ACC112 (cell line): ENCODE data around the gene GIGYF2.

ENCODE experiments used
- H2AFZ ChIP-seq: fragments of 200-600 bp; sonication (generic); one replicate; pipeline ENCODE4 v1.6.0; 2017; ENCODE audit warnings: antibody characterized with exemption, low read length; ENCODE audit not compliant: unreplicated experiment
- H3K27ac ChIP-seq: fragments of 200-600 bp; sonication (generic); 2 replicates; pipeline ENCODE4 v1.5.1; 2014; ENCODE audit warnings: low read depth, mild to moderate bottlenecking, antibody characterized with exemption, low read length, moderate library complexity
- H3K27me3 ChIP-seq: fragments of 200-600 bp; sonication (generic); 2 replicates; pipeline ENCODE4 v1.6.1; 2014; ENCODE audit warnings: mild to moderate bottlenecking, antibody characterized with exemption, low read length, moderate library complexity, mixed read lengths; ENCODE audit not compliant: insufficient read depth
- H3K36me3 ChIP-seq: fragments of 200-600 bp; sonication (generic); 2 replicates; pipeline ENCODE4 v1.6.1; 2016; ENCODE audit warnings: mild to moderate bottlenecking, antibody characterized with exemption, low read length, moderate library complexity, mixed read lengths; ENCODE audit not compliant: insufficient read depth
- H3K4me1 ChIP-seq: fragments of 200-600 bp; sonication (generic); one replicate; pipeline ENCODE4 v1.6.1; 2016; ENCODE audit warnings: low read length, mixed read lengths; ENCODE audit not compliant: insufficient read depth, unreplicated experiment, control insufficient read depth
- H3K4me3 ChIP-seq: fragments of 200-600 bp; sonication (generic); 2 replicates; pipeline ENCODE4 v1.5.1; 2014; ENCODE audit warnings: mild to moderate bottlenecking, low read depth, low read length
- H3K79me2 ChIP-seq: fragments of 200-600 bp; sonication (generic); one replicate; pipeline ENCODE4 v1.6.0; 2016; ENCODE audit warnings: low read length; ENCODE audit not compliant: control insufficient read depth, unreplicated experiment, insufficient read depth

Gene GIGYF2

GRCh38 chr2:232886176-232886575, 189.0 kb downstream of the GIGYF2 start:
- Histone ChIP-seq H3K4me1 (peaks cover 8% of the 10 kb centered on the region), H2AFZ (no peak overlapping the region), H3K79me2 (no peaks in the 10 kb centered on the region), H3K27me3 (no peaks in the 10 kb centered on the region), H3K27ac (no peak overlapping the region), H3K36me3 (no peaks in the 10 kb centered on the region), H3K4me3 (no peak overlapping the region)

GRCh38 chr2:232886632-232887031, 189.5 kb downstream of the GIGYF2 start:
- H3K27ac ChIP-seq: no peak overlapping the region
- H3K79me2 ChIP-seq: no peaks in the 10 kb centered on the region
- H2AFZ ChIP-seq: no peak overlapping the region

GRCh38 chr2:232887171-232887850, 190.2 kb downstream of the GIGYF2 start:
- Histone ChIP-seq H3K36me3 (no peaks in the 10 kb centered on the region), H3K27ac (no peak overlapping the region), H2AFZ (no peak overlapping the region), H3K79me2 (no peaks in the 10 kb centered on the region), H3K27me3 (no peaks in the 10 kb centered on the region), H3K4me3 (no peak overlapping the region), H3K4me1 (peaks cover 15% of the 10 kb centered on the region)

More at GRCh38 chr2:232886632-232887031, 189.5 kb downstream of the GIGYF2 start:
- H3K27me3 ChIP-seq: no peaks in the 10 kb centered on the region
- no peaks in the 10 kb centered on the region for H3K36me3 ChIP-seq
- H3K4me1 ChIP-seq: peaks cover 12% of the 10 kb centered on the region
- no peak overlapping the region for H3K4me3 ChIP-seq

- Histone ChIP-seq H3K36me3 (no peaks in the 10 kb centered on the region), H3K27ac (no peak overlapping the region), H2AFZ (no peak overlapping the region), H3K4me3 (no peak overlapping the region), H3K27me3 (no peaks in the 10 kb centered on the region), H3K4me1 (peaks cover 15% of the 10 kb centered on the region), H3K79me2 (no peaks in the 10 kb centered on the region)
Measured at GRCh38 chr2:232888099-232888836, 191.1 kb downstream of the GIGYF2 start.

- Histone ChIP-seq H2AFZ (no peak overlapping the region), H3K27ac (no peak overlapping the region), H3K27me3 (no peaks in the 10 kb centered on the region), H3K36me3 (no peaks in the 10 kb centered on the region), H3K4me3 (no peak overlapping the region), H3K79me2 (no peaks in the 10 kb centered on the region), H3K4me1 (peaks cover 15% of the 10 kb centered on the region)
Measured at GRCh38 chr2:232888839-232889529, 191.9 kb downstream of the GIGYF2 start.

GRCh38 chr2:232889876-232890401, 192.8 kb downstream of the GIGYF2 start:
- Histone ChIP-seq H2AFZ (no peak overlapping the region), H3K27ac (no peak overlapping the region), H3K27me3 (no peaks in the 10 kb centered on the region), H3K4me1 (peaks cover 15% of the 10 kb centered on the region), H3K79me2 (no peaks in the 10 kb centered on the region), H3K36me3 (no peaks in the 10 kb centered on the region), H3K4me3 (no peak overlapping the region)

GRCh38 chr2:232890536-232890895, 193.4 kb downstream of the GIGYF2 start:
- Histone ChIP-seq H3K4me3 (no peak overlapping the region), H3K4me1 (peaks cover 15% of the 10 kb centered on the region), H3K27ac (no peak overlapping the region), H3K79me2 (no peaks in the 10 kb centered on the region), H3K27me3 (no peaks in the 10 kb centered on the region), H2AFZ (no peak overlapping the region), H3K36me3 (no peaks in the 10 kb centered on the region)

- Histone ChIP-seq H3K36me3 (no peaks in the 10 kb centered on the region), H3K27me3 (no peaks in the 10 kb centered on the region), H3K4me1 (peaks cover 15% of the 10 kb centered on the region), H3K27ac (no peak overlapping the region), H2AFZ (no peak overlapping the region), H3K79me2 (no peaks in the 10 kb centered on the region), H3K4me3 (no peak overlapping the region)
Measured at GRCh38 chr2:232890896-232891601, 193.9 kb downstream of the GIGYF2 start.

- no peak overlapping the region for H3K27ac ChIP-seq
- no peaks in the 10 kb centered on the region for H3K27me3 ChIP-seq
- no peak overlapping the region for H3K4me3 ChIP-seq
- H3K36me3 ChIP-seq: no peaks in the 10 kb centered on the region
- peaks cover 15% of the 10 kb centered on the region for H3K4me1 ChIP-seq
- no peaks in the 10 kb centered on the region for H3K79me2 ChIP-seq
- no peak overlapping the region for H2AFZ ChIP-seq
Measured at GRCh38 chr2:232891621-232892071, 194.5 kb downstream of the GIGYF2 start.

- no peak overlapping the region for H3K27ac ChIP-seq
- H3K4me3 ChIP-seq: no peak overlapping the region
Measured at GRCh38 chr2:232892221-232892620, 195.1 kb downstream of the GIGYF2 start.

More at GRCh38 chr2:232892221-232892620, 195.1 kb downstream of the GIGYF2 start:
- Histone ChIP-seq H3K36me3 (no peaks in the 10 kb centered on the region), H2AFZ (no peak overlapping the region), H3K4me1 (peaks cover 15% of the 10 kb centered on the region), H3K79me2 (no peaks in the 10 kb centered on the region), H3K27me3 (no peaks in the 10 kb centered on the region)
